Endodermal cell (in vitro differentiated cells): ENCODE data around the gene RAB28. TPM values are rescaled to one million over a fixed set of nuclear protein-coding genes. Genes with fewer than 3 reads are reported as not detected.

Experiments used
- DNase-seq: peaks from one replicate; pipeline ENCODE4 v3.0.0-alpha.2; 2017
- H3K27ac ChIP-seq: 2 replicates; pipeline ENCODE4 v1.5.1; 2013; ENCODE audit warnings: mild to moderate bottlenecking, low read depth, low read length, moderate library complexity
- H3K27me3 ChIP-seq: 2 replicates; pipeline ENCODE4 v1.6.1; 2013; ENCODE audit warnings: mild to moderate bottlenecking, low read length, moderate library complexity; ENCODE audit not compliant: insufficient read depth, control insufficient read depth, poor library complexity, severe bottlenecking
- H3K36me3 ChIP-seq: 2 replicates; pipeline ENCODE4 v1.7.0; 2013; ENCODE audit warnings: mild to moderate bottlenecking, low read length, moderate library complexity; ENCODE audit not compliant: control insufficient read depth, insufficient read depth
- H3K4me1 ChIP-seq: one replicate; pipeline ENCODE4 v1.7.0; 2013; ENCODE audit warnings: low read length; ENCODE audit not compliant: control insufficient read depth, insufficient read depth
- H3K4me3 ChIP-seq: 2 replicates; pipeline ENCODE4 v1.5.1; 2013; ENCODE audit warnings: mild to moderate bottlenecking, low read length, moderate library complexity
- H3K9ac ChIP-seq: 2 replicates; pipeline ENCODE4 v1.6.1; 2013; ENCODE audit warnings: mild to moderate bottlenecking, low read length, moderate library complexity; ENCODE audit not compliant: poor library complexity, severe bottlenecking; ENCODE audit errors: extremely low read depth
- H3K9me3 ChIP-seq: 2 replicates; pipeline ENCODE4 v1.6.1; 2013; ENCODE audit warnings: mild to moderate bottlenecking, low read length, moderate library complexity; ENCODE audit not compliant: control insufficient read depth
- H3K27ac Mint-ChIP-seq: 2 replicates; pipeline ENCODE4 v1.8.0; 2020; ENCODE audit warnings: mixed read lengths
- H3K27me3 Mint-ChIP-seq: 2 replicates; pipeline ENCODE4 v1.8.0; 2021; ENCODE audit warnings: mild to moderate bottlenecking, mixed read lengths; ENCODE audit not compliant: insufficient read depth
- H3K36me3 Mint-ChIP-seq: 2 replicates; pipeline ENCODE4 v1.8.0; 2020; ENCODE audit warnings: low read depth, mixed read lengths
- H3K4me1 Mint-ChIP-seq: 2 replicates; pipeline ENCODE4 v1.8.0; 2020; ENCODE audit warnings: mixed read lengths
- H3K4me3 Mint-ChIP-seq: 2 replicates; pipeline ENCODE4 v1.8.0; 2020; ENCODE audit warnings: mild to moderate bottlenecking, moderate library complexity, mixed read lengths
- H3K9me3 Mint-ChIP-seq: 2 replicates; pipeline ENCODE4 v1.8.0; 2020; ENCODE audit warnings: mild to moderate bottlenecking, mixed read lengths
- CTCF ChIP-seq: fragments of 200-600 bp; sonication (generic); conservative IDR thresholded peaks from 2 replicates; pipeline ENCODE4 v1.5.0; 2021; ENCODE audit warnings: antibody characterized with exemption, mild to moderate bottlenecking
- WGBS, 2 experiments: methylation state at CpG; one replicate each; pipeline versions ENCODE4 v1.1.5 to v1.1.7; 2013; ENCODE audit warnings: missing lambda C conversion rate in 2 of 2, mixed read lengths in 1 of 2; ENCODE audit not compliant: insufficient coverage in 1 of 2, insufficient read length in 1 of 2; 5-methylcytosine and 5-hydroxymethylcytosine counted together
- total RNA-seq, 2 donors: library from RNA; stranded (reverse); fragmentation: NEBNext Ultra II Directional in 1 of 2; extraction: Animal tissue kit (Norgen Biotek cat#: 25700) in 1 of 2; gene quantifications; 2 replicates in 1 of 2; 3 replicates in 1 of 2; pipeline ENCODE4 v1.2.1, GENCODE V29; 2021

Gene RAB28
- total RNA-seq, 2 donors from 2014 or later, result 24.6 to 25.7 TPM

GRCh38 chr4:13523105-13523477 is 39.0 kb upstream of the RAB28 start:
- Histone ChIP-seq H3K4me1 (no peaks in the 10 kb centered on the region), H3K27me3 (peaks cover 63% of the 10 kb centered on the region), H3K9ac (no peak overlapping the region), H3K27ac (no peak overlapping the region), H3K36me3 (no peaks in the 10 kb centered on the region), H3K9me3 (peaks cover 6% of the 10 kb centered on the region), H3K4me3 (no peak overlapping the region)
- WGBS, 2 experiments, result 91 to 95% methylated on average over 17 of the region's 17 CpGs
- peaks cover 17% of the 10 kb centered on the region for H3K9me3 Mint-ChIP-seq
- no peak overlapping the region for H3K27ac Mint-ChIP-seq
- no peak overlapping the region for H3K4me3 Mint-ChIP-seq
- peaks cover 5% of the 10 kb centered on the region for H3K36me3 Mint-ChIP-seq
- DNase-seq, result no peak
- peaks cover 36% of the 10 kb centered on the region for H3K27me3 Mint-ChIP-seq
- TF ChIP-seq CTCF, result no peak
- peaks cover 7% of the 10 kb centered on the region for H3K4me1 Mint-ChIP-seq

GRCh38 chr4:13522282-13523104 is 38.4 kb upstream of the RAB28 start:
- H3K4me3 Mint-ChIP-seq, result no peak overlapping the region
- DNase-seq, result peak; percentile 75
- Histone ChIP-seq H3K36me3 (no peaks in the 10 kb centered on the region), H3K9ac (no peak overlapping the region), H3K27ac (no peak overlapping the region), H3K27me3 (peaks cover 57% of the 10 kb centered on the region), H3K4me3 (no peak overlapping the region), H3K4me1 (no peaks in the 10 kb centered on the region), H3K9me3 (peaks cover 6% of the 10 kb centered on the region)
- peaks cover 17% of the 10 kb centered on the region for H3K9me3 Mint-ChIP-seq
- WGBS, 2 experiments, result 82 to 95% methylated on average over 25 to 49 of the region's 49 CpGs
- peaks cover 5% of the 10 kb centered on the region for H3K36me3 Mint-ChIP-seq
- TF ChIP-seq CTCF, result no peak
- peaks cover 35% of the 10 kb centered on the region for H3K27me3 Mint-ChIP-seq
- peaks cover 7% of the 10 kb centered on the region for H3K4me1 Mint-ChIP-seq
- no peak overlapping the region for H3K27ac Mint-ChIP-seq

- Mint-ChIP-seq H3K9me3 (peaks cover 17% of the 10 kb centered on the region), H3K4me3 (no peak overlapping the region), H3K27me3 (peaks cover 27% of the 10 kb centered on the region), H3K4me1 (peaks cover 7% of the 10 kb centered on the region), H3K36me3 (peaks cover 5% of the 10 kb centered on the region), H3K27ac (no peak overlapping the region)
- Histone ChIP-seq H3K27me3 (peaks cover 43% of the 10 kb centered on the region), H3K4me1 (no peaks in the 10 kb centered on the region), H3K9ac (no peak overlapping the region), H3K27ac (no peak overlapping the region), H3K36me3 (no peaks in the 10 kb centered on the region), H3K9me3 (peaks cover 6% of the 10 kb centered on the region), H3K4me3 (no peak overlapping the region)
- WGBS, 2 experiments, result 100% methylated on average over 2 of the region's 2 CpGs; no CpG with 5 or more reads in 1 of the 2 experiments
- TF ChIP-seq CTCF, result peak; percentile 51
- DNase-seq, result peak; percentile 44
Observed at GRCh38 chr4:13521047-13521446, 36.9 kb upstream of the RAB28 start.
